ENCODE data around the gene WDR5.

DNA sequence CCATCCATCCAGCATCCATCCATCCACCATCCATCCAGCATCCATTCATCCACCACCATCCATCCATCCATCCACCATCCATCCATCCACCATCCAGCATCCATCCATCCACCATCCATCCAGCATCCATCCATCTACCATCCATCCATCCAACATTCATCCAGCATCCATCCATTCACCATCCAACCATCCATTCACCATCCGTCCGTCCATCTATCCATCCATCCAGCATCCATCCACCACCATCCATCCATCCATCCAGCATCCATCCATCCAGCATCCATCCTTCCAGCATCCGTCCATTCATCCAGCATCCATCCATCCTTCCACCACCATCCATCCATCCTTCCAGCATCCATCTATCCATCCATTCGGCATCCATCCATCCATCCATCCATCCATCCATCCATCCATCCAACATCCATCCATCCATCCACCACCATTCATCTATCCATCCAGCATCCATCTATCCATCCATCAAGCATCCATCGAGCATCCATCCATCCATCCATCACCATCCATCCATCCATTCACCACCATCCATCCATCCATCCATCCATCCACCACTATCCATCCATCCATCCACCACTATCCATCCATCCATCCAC lies 32.4 kb upstream of the WDR5 start:
- TF ChIP-seq POLR2A (IDR thresholded peaks at IDR 0.05) (no peak), EP300 (IDR thresholded peaks at IDR 0.05) (no peak), POLR2AphosphoS5 (IDR thresholded peaks at IDR 0.05) (no peak)
- TF ChIP-seq, protein P1, sequence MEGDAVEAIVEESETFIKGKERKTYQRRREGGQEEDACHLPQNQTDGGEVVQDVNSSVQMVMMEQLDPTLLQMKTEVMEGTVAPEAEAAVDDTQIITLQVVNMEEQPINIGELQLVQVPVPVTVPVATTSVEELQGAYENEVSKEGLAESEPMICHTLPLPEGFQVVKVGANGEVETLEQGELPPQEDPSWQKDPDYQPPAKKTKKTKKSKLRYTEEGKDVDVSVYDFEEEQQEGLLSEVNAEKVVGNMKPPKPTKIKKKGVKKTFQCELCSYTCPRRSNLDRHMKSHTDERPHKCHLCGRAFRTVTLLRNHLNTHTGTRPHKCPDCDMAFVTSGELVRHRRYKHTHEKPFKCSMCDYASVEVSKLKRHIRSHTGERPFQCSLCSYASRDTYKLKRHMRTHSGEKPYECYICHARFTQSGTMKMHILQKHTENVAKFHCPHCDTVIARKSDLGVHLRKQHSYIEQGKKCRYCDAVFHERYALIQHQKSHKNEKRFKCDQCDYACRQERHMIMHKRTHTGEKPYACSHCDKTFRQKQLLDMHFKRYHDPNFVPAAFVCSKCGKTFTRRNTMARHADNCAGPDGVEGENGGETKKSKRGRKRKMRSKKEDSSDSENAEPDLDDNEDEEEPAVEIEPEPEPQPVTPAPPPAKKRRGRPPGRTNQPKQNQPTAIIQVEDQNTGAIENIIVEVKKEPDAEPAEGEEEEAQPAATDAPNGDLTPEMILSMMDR (IDR thresholded peaks at IDR 0.05), result no peak
